SIG-M5 (cell line): ENCODE results near the gene NUMBL.

Experiments
- DNase-seq: peaks from one replicate; lab custom pipeline; 2025; lab: John Stamatoyannopoulos, UW

The NUMBL gene

GRCh38 chr19:40689339-40690049, 957 bp downstream of the NUMBL start:
- DNase-seq = no peak

GRCh38 chr19:40688987-40689338, 1.5 kb downstream of the NUMBL start:
- DNase-seq = no peak

- DNase-seq = no peak
These were observed 2.1 kb downstream of the NUMBL start for GRCh38 chr19:40688309-40688708.

GRCh38 chr19:40687525-40688016, 2.9 kb downstream of the NUMBL start:
- DNase-seq = no peak

- no peak for DNase-seq
These were observed 3.4 kb downstream of the NUMBL start for GRCh38 chr19:40686882-40687524.

- DNase-seq = no peak
These were observed 4.9 kb downstream of the NUMBL start for GRCh38 chr19:40685563-40685962.

- DNase-seq = no peak
These were observed 5.4 kb downstream of the NUMBL start for GRCh38 chr19:40685016-40685526.

GRCh38 chr19:40684280-40684679, 6.2 kb downstream of the NUMBL start:
- no peak for DNase-seq

GRCh38 chr19:40683437-40683836, 7.0 kb downstream of the NUMBL start:
- no peak for DNase-seq

- no peak for DNase-seq
These were observed 8.0 kb downstream of the NUMBL start for GRCh38 chr19:40682431-40682964.

- no peak for DNase-seq
These were observed 9.4 kb downstream of the NUMBL start for GRCh38 chr19:40681039-40681438.

- DNase-seq = no peak
These were observed 13.3 kb downstream of the NUMBL start for GRCh38 chr19:40677156-40677555.

- no peak for DNase-seq
These were observed 16.2 kb downstream of the NUMBL start for GRCh38 chr19:40674291-40674690.

GRCh38 chr19:40673397-40673796, 17.1 kb downstream of the NUMBL start:
- DNase-seq = no peak

GRCh38 chr19:40672573-40673299, 17.7 kb downstream of the NUMBL start:
- no peak for DNase-seq

GRCh38 chr19:40672038-40672437, 18.4 kb downstream of the NUMBL start:
- no peak for DNase-seq

- DNase-seq = no peak
These were observed 19.0 kb downstream of the NUMBL start for GRCh38 chr19:40671404-40671803.

GRCh38 chr19:40668991-40669614, 21.3 kb downstream of the NUMBL start:
- no peak for DNase-seq

GRCh38 chr19:40667602-40668001, 22.8 kb downstream of the NUMBL start:
- no peak for DNase-seq

GRCh38 chr19:40666803-40667438, 23.5 kb downstream of the NUMBL start:
- DNase-seq = no peak
